CD4-positive, alpha-beta T cell (primary cell): ENCODE results near the gene ZFYVE21. TPM values are rescaled to one million over a fixed set of nuclear protein-coding genes. Genes with fewer than 3 reads are reported as not detected.

ENCODE experiments used
- ATAC-seq: fragments of 200-7000 bp; cut with Tn5 transposase; one replicate; pipeline ENCODE4 v1.10.0; 2022; ENCODE audit warnings: mild to moderate bottlenecking; ENCODE audit not compliant: poor library complexity
- CTCF ChIA-PET: fragments of 350-600 bp; sonication (Branson Sonifier 250); formaldehyde crosslinking; loops from one replicate; lab custom pipeline; 2021; ENCODE audit warnings: antibody characterized with exemption, inconsistent platforms; lab: Charles Lee
- POLR2A ChIA-PET: fragments of 350-600 bp; sonication (Branson Sonifier 250); formaldehyde crosslinking; loops from one replicate; lab custom pipeline; 2021; ENCODE audit warnings: antibody characterized with exemption, inconsistent platforms; lab: Charles Lee
- DNase-seq, 14 experiments: peaks; one replicate each; pipeline ENCODE4 v3.0.0-alpha.2; 2013 to 2020; ENCODE audit warnings: mixed read lengths in 2 of 14
- H3K27ac ChIP-seq, 2 donors: one replicate each; pipeline versions ENCODE4 v1.5.1 to v1.7.0; 2013; ENCODE audit warnings: low read length in 2 of 2, low read depth in 1 of 2, mild to moderate bottlenecking in 1 of 2
- H3K27me3 ChIP-seq, 2 experiments: 1 replicate in 1 of 2; 2 replicates in 1 of 2; pipeline versions ENCODE4 v1.6.1 to v1.7.0; 2013; ENCODE audit warnings: low read length in 2 of 2, control low read depth in 1 of 2, mild to moderate bottlenecking in 1 of 2, moderate library complexity in 1 of 2; ENCODE audit not compliant: insufficient read depth in 2 of 2, control insufficient read depth in 1 of 2
- H3K36me3 ChIP-seq: one replicate; pipeline ENCODE4 v1.6.1; 2013; ENCODE audit warnings: low read length, control low read depth; ENCODE audit not compliant: insufficient read depth
- H3K4me1 ChIP-seq: one replicate; pipeline ENCODE4 v1.6.1; 2013; ENCODE audit warnings: low read length, control low read depth; ENCODE audit not compliant: insufficient read depth
- H3K4me3 ChIP-seq: one replicate; pipeline ENCODE4 v1.5.1; 2013; ENCODE audit warnings: mild to moderate bottlenecking, low read length, moderate library complexity
- H3K9me3 ChIP-seq, 2 experiments: 1 replicate in 1 of 2; 2 replicates in 1 of 2; pipeline versions ENCODE4 v1.6.1 to v1.7.0; 2013; ENCODE audit warnings: low read length in 2 of 2, mild to moderate bottlenecking in 2 of 2, control low read depth in 1 of 2, moderate library complexity in 1 of 2; ENCODE audit not compliant: control insufficient read depth in 1 of 2, insufficient read depth in 1 of 2
- H3K27ac Mint-ChIP-seq: one replicate; pipeline ENCODE4 v1.8.0; 2020; ENCODE audit warnings: mixed read lengths
- H3K27me3 Mint-ChIP-seq: one replicate; pipeline ENCODE4 v1.8.0; 2021; ENCODE audit warnings: mixed read lengths
- H3K36me3 Mint-ChIP-seq: one replicate; pipeline ENCODE4 v1.8.0; 2021; ENCODE audit warnings: low read depth, mixed read lengths
- H3K4me1 Mint-ChIP-seq: one replicate; pipeline ENCODE4 v1.8.0; 2021; ENCODE audit warnings: low read depth, mixed read lengths
- H3K4me3 Mint-ChIP-seq: one replicate; pipeline ENCODE4 v1.8.0; 2020; ENCODE audit warnings: mild to moderate bottlenecking, mixed read lengths
- H3K9me3 Mint-ChIP-seq: one replicate; pipeline ENCODE4 v1.8.0; 2020; ENCODE audit warnings: mixed read lengths
- intact Hi-C, 2 experiments: fragments of 100-400 bp; cut with DNase I in 1 of 2; cut with micrococcal nuclease in 1 of 2; formaldehyde crosslinking; loops; one replicate each; pipeline versions ENCODE4 v1.15.1 to v1.9.0; 2023 to 2025; cut with DNase I, micrococcal nuclease
- total RNA-seq, 174 experiments: library from RNA in 2 of 174; stranded (reverse) in 2 of 174; gene quantifications; one replicate each; pipeline ENCODE4 v1.2.3 and lab custom pipeline; 2021 to 2026
- TF ChIP-seq, protein P1 (sequence below): fragments of 200-600 bp; IDR thresholded peaks from one replicate; pipeline ENCODE4 v1.8.0; 2022; ENCODE audit warnings: antibody characterized with exemption, mild to moderate bottlenecking

Gene ZFYVE21
- total RNA-seq, 2 experiments from 2014 or later, result 2.6 to 3.0 TPM

DNA sequence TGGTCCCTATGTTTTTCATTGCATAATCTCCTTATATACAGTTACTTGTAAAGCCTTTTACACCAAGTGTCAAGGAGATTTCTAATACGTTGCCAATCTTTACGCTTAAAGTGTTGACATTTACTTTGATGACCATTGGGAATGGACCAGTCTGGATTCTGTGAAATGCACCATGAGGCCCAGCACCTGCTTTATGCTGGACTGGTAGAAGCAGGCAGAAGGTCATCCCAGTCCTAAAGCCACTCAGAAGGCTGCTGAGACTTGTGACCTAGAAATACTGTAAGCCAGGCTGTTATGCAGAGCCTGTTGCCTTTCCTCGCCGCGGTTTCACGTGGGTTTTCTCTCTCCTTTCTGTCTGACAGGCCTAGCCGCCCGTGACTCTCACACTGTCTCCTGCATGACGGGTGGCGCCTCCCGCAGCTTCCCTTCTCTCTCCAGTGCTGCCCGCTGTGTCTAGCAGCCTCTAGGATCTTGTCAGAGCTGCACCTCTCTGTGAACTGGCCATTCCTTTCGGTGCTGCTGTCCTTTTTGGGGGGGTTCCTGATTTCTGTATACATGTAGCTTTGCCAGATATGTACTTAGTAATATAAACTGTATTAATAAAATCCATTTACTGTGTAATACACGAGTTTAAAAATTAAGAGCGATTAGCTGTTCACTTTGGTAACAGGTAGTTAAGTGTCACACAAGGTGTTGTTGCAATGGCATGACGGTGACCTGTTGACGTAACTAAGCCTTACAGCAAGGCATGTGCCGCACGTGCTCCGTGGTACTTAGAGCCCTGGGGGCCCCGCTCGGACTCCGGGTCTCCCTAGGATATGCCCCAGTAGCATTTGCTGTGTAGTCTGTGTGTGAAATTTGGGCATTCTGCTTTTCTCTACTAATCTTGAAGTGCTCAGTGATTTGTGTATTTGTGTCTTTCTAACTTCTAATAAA is 30.1 kb upstream of the ZFYVE21 start:
- Histone ChIP-seq H3K27ac (no peak overlapping the region), H3K4me1 (no peaks in the 10 kb centered on the region), H3K27me3 (no peaks in the 10 kb centered on the region), H3K4me3 (no peak overlapping the region), H3K36me3 (peaks cover 83% of the 10 kb centered on the region), H3K9me3 (no peaks in the 10 kb centered on the region)
- Mint-ChIP-seq H3K27ac (no peak overlapping the region), H3K4me3 (no peak overlapping the region), H3K36me3 (peaks cover 87% of the 10 kb centered on the region), H3K27me3 (no peaks in the 10 kb centered on the region), H3K9me3 (no peaks in the 10 kb centered on the region), H3K4me1 (no peaks in the 10 kb centered on the region)
- intact Hi-C loops, result no loop called here
- DNase-seq (no peak), ATAC-seq (no peak)
- ChIA-PET CTCF (no interaction called here), POLR2A (no interaction called here)
- TF ChIP-seq, protein P1, sequence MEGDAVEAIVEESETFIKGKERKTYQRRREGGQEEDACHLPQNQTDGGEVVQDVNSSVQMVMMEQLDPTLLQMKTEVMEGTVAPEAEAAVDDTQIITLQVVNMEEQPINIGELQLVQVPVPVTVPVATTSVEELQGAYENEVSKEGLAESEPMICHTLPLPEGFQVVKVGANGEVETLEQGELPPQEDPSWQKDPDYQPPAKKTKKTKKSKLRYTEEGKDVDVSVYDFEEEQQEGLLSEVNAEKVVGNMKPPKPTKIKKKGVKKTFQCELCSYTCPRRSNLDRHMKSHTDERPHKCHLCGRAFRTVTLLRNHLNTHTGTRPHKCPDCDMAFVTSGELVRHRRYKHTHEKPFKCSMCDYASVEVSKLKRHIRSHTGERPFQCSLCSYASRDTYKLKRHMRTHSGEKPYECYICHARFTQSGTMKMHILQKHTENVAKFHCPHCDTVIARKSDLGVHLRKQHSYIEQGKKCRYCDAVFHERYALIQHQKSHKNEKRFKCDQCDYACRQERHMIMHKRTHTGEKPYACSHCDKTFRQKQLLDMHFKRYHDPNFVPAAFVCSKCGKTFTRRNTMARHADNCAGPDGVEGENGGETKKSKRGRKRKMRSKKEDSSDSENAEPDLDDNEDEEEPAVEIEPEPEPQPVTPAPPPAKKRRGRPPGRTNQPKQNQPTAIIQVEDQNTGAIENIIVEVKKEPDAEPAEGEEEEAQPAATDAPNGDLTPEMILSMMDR, result no peak

DNA sequence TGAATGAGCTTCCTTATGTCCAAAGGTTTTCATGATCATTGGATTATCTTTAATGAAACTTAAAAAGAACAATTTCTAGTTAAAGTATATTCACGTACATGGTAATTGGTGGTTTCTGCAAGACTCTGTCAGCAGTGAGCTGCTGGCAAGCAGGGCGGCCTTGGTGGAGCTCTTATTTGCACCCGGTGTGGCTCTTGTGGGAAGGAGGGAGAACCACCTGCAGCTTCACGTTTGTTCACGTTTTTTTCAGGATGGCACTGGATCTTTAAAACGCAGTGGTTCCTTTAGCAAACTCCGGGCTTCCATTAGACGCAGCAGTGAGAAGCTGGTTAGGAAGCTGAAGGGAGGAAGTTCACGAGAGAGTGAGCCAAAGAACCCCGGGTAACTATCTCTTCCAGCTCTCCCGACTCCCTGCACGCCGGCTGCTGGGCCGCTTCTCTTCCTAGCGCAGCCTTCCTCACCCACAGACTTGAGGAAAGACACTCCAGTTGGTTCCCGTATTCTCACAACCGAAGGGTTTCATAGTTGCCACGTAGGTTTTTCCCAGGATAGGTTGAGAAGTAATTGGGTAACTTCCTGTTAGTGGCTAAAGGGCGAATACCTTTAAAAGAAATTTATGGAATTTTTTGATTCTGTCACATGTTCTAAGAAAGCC is 28.7 kb upstream of the ZFYVE21 start:
- H3K4me1 ChIP-seq, result no peaks in the 10 kb centered on the region
- no peaks in the 10 kb centered on the region for H3K9me3 Mint-ChIP-seq
- TF ChIP-seq, protein P1, result no peak
- H3K27ac Mint-ChIP-seq, result no peak overlapping the region
- H3K36me3 Mint-ChIP-seq, result peaks cover 79% of the 10 kb centered on the region
- no peak overlapping the region for H3K4me3 ChIP-seq
- CTCF ChIA-PET, result no interaction called here
- H3K4me3 Mint-ChIP-seq, result no peak overlapping the region
- H3K27me3 Mint-ChIP-seq, result no peaks in the 10 kb centered on the region
- POLR2A ChIA-PET, result no interaction called here
- ATAC-seq (no peak), DNase-seq (no peak)
- no peaks in the 10 kb centered on the region for H3K4me1 Mint-ChIP-seq
- no peaks in the 10 kb centered on the region for H3K9me3 ChIP-seq
- H3K36me3 ChIP-seq, result peaks cover 74% of the 10 kb centered on the region
- no peak overlapping the region for H3K27ac ChIP-seq
- intact Hi-C loops, result no loop called here
- H3K27me3 ChIP-seq, result no peaks in the 10 kb centered on the region

DNA sequence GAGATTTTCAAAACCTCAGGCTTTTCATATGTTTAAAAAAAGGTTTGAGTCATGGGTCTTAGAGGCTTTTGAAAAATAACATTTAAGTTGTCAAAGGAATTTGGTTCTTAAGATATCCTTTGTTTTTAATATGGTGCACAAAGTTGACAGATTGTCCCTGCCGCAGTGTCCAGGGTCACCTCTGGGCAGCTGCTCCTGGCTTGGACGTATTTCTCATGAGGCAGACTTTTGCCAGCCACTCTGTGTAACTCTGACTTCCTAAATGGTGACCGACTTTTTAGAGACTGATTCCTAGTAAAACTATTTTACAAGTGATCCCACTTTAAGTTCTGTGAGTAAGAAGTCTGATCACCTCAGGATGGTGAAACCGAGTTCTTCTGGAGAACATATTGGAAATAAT is 27.9 kb upstream of the ZFYVE21 start:
- peaks cover 75% of the 10 kb centered on the region for H3K36me3 ChIP-seq
- CTCF ChIA-PET, result no interaction called here
- no peaks in the 10 kb centered on the region for H3K27me3 ChIP-seq
- H3K4me3 Mint-ChIP-seq, result no peak overlapping the region
- peaks cover 77% of the 10 kb centered on the region for H3K36me3 Mint-ChIP-seq
- intact Hi-C loops, result no loop called here
- no peaks in the 10 kb centered on the region for H3K9me3 ChIP-seq
- DNase-seq, result no peak
- no peaks in the 10 kb centered on the region for H3K9me3 Mint-ChIP-seq
- ATAC-seq, result no peak
- H3K27ac ChIP-seq, result no peak overlapping the region
- no peaks in the 10 kb centered on the region for H3K27me3 Mint-ChIP-seq
- TF ChIP-seq, protein P1, result no peak
- H3K4me1 Mint-ChIP-seq, result no peaks in the 10 kb centered on the region
- no peak overlapping the region for H3K4me3 ChIP-seq
- no peak overlapping the region for H3K27ac Mint-ChIP-seq
- POLR2A ChIA-PET, result no interaction called here
- no peaks in the 10 kb centered on the region for H3K4me1 ChIP-seq
